Endothelial cell (in vitro differentiated cells): Measurements from ENCODE around the gene MGARP. TPM values are rescaled to one million over a fixed set of nuclear protein-coding genes. Genes with fewer than 3 reads are reported as not detected.
"Not testable (repeated sequence)": the region's sequence is repeated elsewhere in the genome, so short reads cannot be mapped to it uniquely, and the experiment has no call there.

Experiments
- DNase-seq: peaks from one replicate; pipeline ENCODE4 v3.0.0; 2021; ENCODE audit warnings: low spot score
- H3K27ac Mint-ChIP-seq: one replicate; pipeline ENCODE4 v1.8.0; 2021; ENCODE audit warnings: mixed read lengths, inconsistent platforms; ENCODE audit not compliant: unreplicated experiment
- H3K27me3 Mint-ChIP-seq: one replicate; pipeline ENCODE4 v1.8.0; 2021; ENCODE audit warnings: mild to moderate bottlenecking, moderate library complexity, mixed read lengths, inconsistent platforms; ENCODE audit not compliant: unreplicated experiment
- H3K36me3 Mint-ChIP-seq: one replicate; pipeline ENCODE4 v1.8.0; 2021; ENCODE audit warnings: mild to moderate bottlenecking, low read depth, mixed read lengths, inconsistent platforms; ENCODE audit not compliant: unreplicated experiment
- H3K4me1 Mint-ChIP-seq: one replicate; pipeline ENCODE4 v1.8.0; 2021; ENCODE audit warnings: mild to moderate bottlenecking, mixed read lengths, inconsistent platforms; ENCODE audit not compliant: unreplicated experiment
- H3K4me3 Mint-ChIP-seq: one replicate; pipeline ENCODE4 v1.8.0; 2021; ENCODE audit warnings: mild to moderate bottlenecking, mixed read lengths, inconsistent platforms; ENCODE audit not compliant: unreplicated experiment
- H3K9me3 Mint-ChIP-seq: one replicate; pipeline ENCODE4 v1.8.0; 2021; ENCODE audit warnings: mixed read lengths, inconsistent platforms; ENCODE audit not compliant: unreplicated experiment
- CTCF ChIP-seq: fragments of 200-600 bp; sonication (generic); IDR thresholded peaks from one replicate; pipeline ENCODE4 v1.5.0; 2021; ENCODE audit warnings: antibody characterized with exemption; ENCODE audit not compliant: unreplicated experiment
- total RNA-seq: library from RNA; stranded (reverse); fragmentation: NEBNext Ultra II Directional; extraction: Animal tissue kit (Norgen Biotek cat#: 25700); gene quantifications from one replicate; pipeline ENCODE4 v1.2.1, GENCODE V29; 2021; ENCODE audit not compliant: unreplicated experiment

The MGARP gene
- total RNA-seq, 1 donor from 2014 or later, result not detected

GRCh38 chr4:139317635-139318034 lies 37.6 kb upstream of the MGARP start:
- Mint-ChIP-seq H3K9me3 (no peaks in the 10 kb centered on the region), H3K4me1 (peaks cover 6% of the 10 kb centered on the region), H3K4me3 (no peak overlapping the region), H3K36me3 (no peaks in the 10 kb centered on the region), H3K27ac (no peak overlapping the region), H3K27me3 (peaks cover 2% of the 10 kb centered on the region)
- TF ChIP-seq CTCF, result no peak
- no peak for DNase-seq

DNA sequence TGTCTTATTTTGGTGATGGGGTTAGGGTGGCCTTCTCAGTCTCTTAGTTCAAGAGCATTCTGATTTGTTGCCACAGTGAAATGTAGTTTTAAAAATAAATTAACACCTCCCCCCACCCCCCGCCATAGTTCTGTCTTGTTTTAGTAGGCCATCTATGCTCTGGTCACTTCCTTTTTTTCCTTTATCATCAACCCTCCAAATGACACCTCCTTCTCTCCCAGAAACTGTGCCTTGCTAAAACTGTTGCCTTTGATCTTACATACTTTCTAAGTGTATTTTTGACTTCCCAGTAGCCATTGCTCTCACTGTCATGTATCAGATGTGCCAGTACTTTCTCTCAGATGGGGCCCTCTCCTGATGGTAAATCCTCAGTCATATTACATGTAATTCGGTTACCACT lies 36.7 kb upstream of the MGARP start:
- TF ChIP-seq CTCF, result no peak
- H3K4me1 Mint-ChIP-seq, result peaks cover 6% of the 10 kb centered on the region
- no peak overlapping the region for H3K27ac Mint-ChIP-seq
- no peak for DNase-seq
- H3K27me3 Mint-ChIP-seq, result peaks cover 4% of the 10 kb centered on the region
- no peak overlapping the region for H3K4me3 Mint-ChIP-seq
- H3K36me3 Mint-ChIP-seq, result no peaks in the 10 kb centered on the region
- H3K9me3 Mint-ChIP-seq, result no peaks in the 10 kb centered on the region

- H3K36me3 Mint-ChIP-seq, result no peaks in the 10 kb centered on the region
- no peak overlapping the region for H3K4me3 Mint-ChIP-seq
- H3K4me1 Mint-ChIP-seq, result peaks cover 6% of the 10 kb centered on the region
- H3K27ac Mint-ChIP-seq, result no peak overlapping the region
- DNase-seq, result no peak
- TF ChIP-seq CTCF, result no peak
- no peaks in the 10 kb centered on the region for H3K9me3 Mint-ChIP-seq
- peaks cover 2% of the 10 kb centered on the region for H3K27me3 Mint-ChIP-seq
Observed at GRCh38 chr4:139315221-139315675, 35.2 kb upstream of the MGARP start.

DNA sequence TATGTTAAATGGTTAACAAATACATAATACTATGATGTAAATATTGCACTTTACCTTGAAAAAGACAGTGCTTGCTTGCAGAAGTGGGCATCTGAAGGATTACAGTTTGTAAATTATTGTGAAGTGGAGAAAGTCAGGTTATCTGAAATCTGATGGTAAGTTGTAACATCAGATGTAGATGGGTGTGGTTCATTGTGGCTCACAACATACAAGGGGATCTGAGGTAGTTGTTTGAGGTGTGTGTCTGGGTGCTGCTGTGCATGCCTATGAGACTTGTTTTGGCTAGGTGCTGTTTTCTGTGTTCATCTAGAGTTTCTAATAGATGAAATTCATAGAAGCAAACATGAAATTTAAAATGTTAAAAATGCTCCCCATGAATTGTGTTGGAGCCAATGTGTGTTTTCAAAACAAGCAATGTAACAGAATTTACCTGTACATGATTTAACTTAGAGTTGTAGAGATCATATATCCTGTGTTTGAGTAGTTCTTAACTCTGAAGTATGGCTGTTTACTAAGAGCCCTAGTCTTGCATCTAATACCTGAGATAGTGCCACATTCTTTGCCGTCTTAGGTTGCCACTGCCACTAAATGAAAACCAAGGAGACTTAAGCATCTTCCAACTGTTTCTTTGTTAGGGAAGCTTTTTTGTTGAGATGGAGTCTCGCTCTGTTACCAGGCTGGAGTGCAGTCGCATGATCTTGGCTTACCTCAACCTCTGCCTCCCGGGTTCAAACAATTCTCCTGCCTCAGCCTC lies 34.2 kb upstream of the MGARP start:
- Mint-ChIP-seq H3K27ac (peak overlapping the region; percentile 17), H3K36me3 (no peaks in the 10 kb centered on the region), H3K4me3 (no peak overlapping the region), H3K4me1 (peaks cover 6% of the 10 kb centered on the region), H3K9me3 (no peaks in the 10 kb centered on the region), H3K27me3 (peaks cover 2% of the 10 kb centered on the region)
- TF ChIP-seq CTCF, result no peak
- DNase-seq, result no peak

DNA sequence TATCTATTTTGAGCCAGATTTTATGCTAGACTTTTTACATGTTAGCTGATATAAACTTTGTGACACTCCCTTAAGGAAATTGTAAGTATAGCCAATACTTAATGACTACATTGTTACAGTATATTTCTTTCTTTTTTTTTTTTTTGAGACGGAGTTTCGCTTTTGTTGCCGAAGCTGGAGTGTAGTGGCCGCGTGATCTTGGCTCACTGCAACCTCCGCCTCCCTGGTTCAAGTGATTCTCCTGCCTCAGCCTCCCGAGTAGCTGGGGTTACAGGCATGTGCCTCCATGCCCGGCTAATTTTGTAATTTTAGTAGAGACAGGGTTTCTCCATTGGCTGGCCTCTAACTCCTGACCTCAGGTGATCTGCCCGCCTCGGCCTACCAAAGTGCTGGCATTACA lies 33.4 kb upstream of the MGARP start:
- not testable (repeated sequence) for H3K9me3 Mint-ChIP-seq, H3K4me1 Mint-ChIP-seq, H3K4me3 Mint-ChIP-seq, H3K36me3 Mint-ChIP-seq, H3K27me3 Mint-ChIP-seq, H3K27ac Mint-ChIP-seq, DNase-seq
